SK-N-SH (cell line): ENCODE measurements around the gene STXBP6.

Experiments used
- CHD2 ChIP-seq: fragments of 150-350 bp; IDR thresholded peaks from 2 replicates; pipeline ENCODE4 v1.6.1; 2018; ENCODE audit warnings: low read length; ENCODE audit not compliant: partially characterized antibody
- ELF1 ChIP-seq: IDR thresholded peaks from 2 replicates; pipeline ENCODE4 v1.4.0; 2012
- EP300 ChIP-seq, 2 experiments: IDR thresholded peaks; 2 replicates each; pipeline versions ENCODE4 v1.4.0 to v1.6.1; 2012; ENCODE audit warnings: borderline replicate concordance in 1 of 2, low read depth in 1 of 2, low read length in 1 of 2
- EZH2phosphoT487 ChIP-seq: fragments of 200-600 bp; sonication (generic); IDR thresholded peaks from 2 replicates; pipeline ENCODE4 v1.6.1; 2017; ENCODE audit warnings: low read depth, mixed run types, mild to moderate bottlenecking, antibody characterized with exemption, moderate library complexity, borderline replicate concordance
- FOSL2 ChIP-seq: IDR thresholded peaks from 2 replicates; pipeline ENCODE4 v1.4.0; 2012; ENCODE audit warnings: low read depth, mild to moderate bottlenecking, moderate library complexity, borderline replicate concordance
- MXI1 ChIP-seq: IDR thresholded peaks from 2 replicates; pipeline ENCODE4 v1.6.1; 2012; ENCODE audit warnings: mild to moderate bottlenecking, low read depth, low read length, improper control_type of control experiment
- RFX5 ChIP-seq: IDR thresholded peaks from 2 replicates; pipeline ENCODE4 v1.6.1; 2012; ENCODE audit warnings: mild to moderate bottlenecking, improper control_type of control experiment, low read length
- SIN3A ChIP-seq: IDR thresholded peaks from 2 replicates; pipeline ENCODE4 v1.6.1; 2012; ENCODE audit warnings: low read depth, mild to moderate bottlenecking, low read length, moderate library complexity, borderline replicate concordance
- SMC3 ChIP-seq: IDR thresholded peaks from 2 replicates; pipeline ENCODE4 v1.6.1; 2012; ENCODE audit warnings: low read depth, low read length, improper control_type of control experiment
- TAF1 ChIP-seq: IDR thresholded peaks from 2 replicates; pipeline ENCODE4 v1.6.1; 2012; ENCODE audit warnings: low read depth, mild to moderate bottlenecking, low read length, moderate library complexity, borderline replicate concordance
- TCF12 ChIP-seq: IDR thresholded peaks from 2 replicates; pipeline ENCODE4 v1.4.0; 2012
- TF ChIP-seq, protein P1 (sequence below): fragments of 150-350 bp; IDR thresholded peaks from 2 replicates; pipeline ENCODE4 v1.6.1; 2016; ENCODE audit warnings: mild to moderate bottlenecking, low read depth, low read length
- TF ChIP-seq, protein P2 (sequence below): fragments of 200-600 bp; sonication (generic); IDR thresholded peaks from 2 replicates; pipeline ENCODE4 v1.6.1; 2017; ENCODE audit warnings: antibody characterized with exemption, mild to moderate bottlenecking, moderate library complexity

DNA sequence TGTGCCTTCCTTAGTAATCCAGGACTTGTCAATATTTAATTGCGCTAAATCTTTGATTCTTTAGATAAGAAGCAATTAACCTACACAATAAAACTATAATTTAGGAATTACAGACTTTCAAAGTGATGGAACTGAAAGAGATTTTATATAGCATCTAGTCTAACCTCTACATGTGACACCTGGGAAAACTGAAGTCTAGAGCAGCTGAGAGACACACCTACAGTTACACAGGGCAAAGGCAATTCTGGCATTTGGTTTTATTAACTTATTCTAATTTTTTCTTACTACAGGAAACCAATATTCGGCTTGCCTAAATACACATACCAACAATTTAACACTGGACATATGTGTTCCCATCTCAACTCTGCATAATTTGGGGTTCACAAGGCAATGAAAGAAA, 196.5 kb downstream of the STXBP6 start:
- no peak for TF ChIP-seq CHD2
- TF ChIP-seq, protein P1, sequence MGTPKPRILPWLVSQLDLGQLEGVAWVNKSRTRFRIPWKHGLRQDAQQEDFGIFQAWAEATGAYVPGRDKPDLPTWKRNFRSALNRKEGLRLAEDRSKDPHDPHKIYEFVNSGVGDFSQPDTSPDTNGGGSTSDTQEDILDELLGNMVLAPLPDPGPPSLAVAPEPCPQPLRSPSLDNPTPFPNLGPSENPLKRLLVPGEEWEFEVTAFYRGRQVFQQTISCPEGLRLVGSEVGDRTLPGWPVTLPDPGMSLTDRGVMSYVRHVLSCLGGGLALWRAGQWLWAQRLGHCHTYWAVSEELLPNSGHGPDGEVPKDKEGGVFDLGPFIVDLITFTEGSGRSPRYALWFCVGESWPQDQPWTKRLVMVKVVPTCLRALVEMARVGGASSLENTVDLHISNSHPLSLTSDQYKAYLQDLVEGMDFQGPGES = no peak
- TF ChIP-seq, protein P2, sequence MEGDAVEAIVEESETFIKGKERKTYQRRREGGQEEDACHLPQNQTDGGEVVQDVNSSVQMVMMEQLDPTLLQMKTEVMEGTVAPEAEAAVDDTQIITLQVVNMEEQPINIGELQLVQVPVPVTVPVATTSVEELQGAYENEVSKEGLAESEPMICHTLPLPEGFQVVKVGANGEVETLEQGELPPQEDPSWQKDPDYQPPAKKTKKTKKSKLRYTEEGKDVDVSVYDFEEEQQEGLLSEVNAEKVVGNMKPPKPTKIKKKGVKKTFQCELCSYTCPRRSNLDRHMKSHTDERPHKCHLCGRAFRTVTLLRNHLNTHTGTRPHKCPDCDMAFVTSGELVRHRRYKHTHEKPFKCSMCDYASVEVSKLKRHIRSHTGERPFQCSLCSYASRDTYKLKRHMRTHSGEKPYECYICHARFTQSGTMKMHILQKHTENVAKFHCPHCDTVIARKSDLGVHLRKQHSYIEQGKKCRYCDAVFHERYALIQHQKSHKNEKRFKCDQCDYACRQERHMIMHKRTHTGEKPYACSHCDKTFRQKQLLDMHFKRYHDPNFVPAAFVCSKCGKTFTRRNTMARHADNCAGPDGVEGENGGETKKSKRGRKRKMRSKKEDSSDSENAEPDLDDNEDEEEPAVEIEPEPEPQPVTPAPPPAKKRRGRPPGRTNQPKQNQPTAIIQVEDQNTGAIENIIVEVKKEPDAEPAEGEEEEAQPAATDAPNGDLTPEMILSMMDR = no peak
- TF ChIP-seq EP300 (IDR thresholded peaks at IDR 0.05; ENCODE audit: borderline replicate concordance in 1 of 2, low read depth in 1 of 2, low read length in 1 of 2) = no peak
- TF ChIP-seq TCF12 = no peak
- no peak for TF ChIP-seq SIN3A
- TF ChIP-seq RFX5 = no peak
- TF ChIP-seq FOSL2 = no peak
- TF ChIP-seq TAF1 = no peak
- TF ChIP-seq MXI1 = no peak
- TF ChIP-seq EZH2phosphoT487 = no peak
- no peak for TF ChIP-seq SMC3
- TF ChIP-seq ELF1 = no peak
